GM10266 (cell line): ENCODE results near the gene ATP8B4.
A peak's percentile ranks its signal among the peaks of the same experiment; 100 is the strongest.
"Not testable (repeated sequence)": the region's sequence is repeated elsewhere in the genome, so short reads cannot be mapped to it uniquely, and the experiment has no call there.

Experiments
- DNase-seq: peaks from one replicate; pipeline ENCODE4 v3.0.0; 2012; ENCODE audit errors: extremely low spot score
- CTCF ChIP-seq: IDR thresholded peaks from 2 replicates; pipeline ENCODE4 v1.5.1; 2012; ENCODE audit warnings: mild to moderate bottlenecking, low read depth; ENCODE audit not compliant: control insufficient read depth, insufficient read depth; ENCODE audit errors: missing control alignments

ATP8B4 gene

GRCh38 chr15:50162969-50163718, 44.1 kb upstream of the ATP8B4 start:
- DNase-seq, result no peak
- TF ChIP-seq CTCF, result no peak

- not testable (repeated sequence) for DNase-seq
Observed at GRCh38 chr15:50158236-50158635, 39.2 kb upstream of the ATP8B4 start.

- no peak for DNase-seq
- no peak for TF ChIP-seq CTCF
Observed at GRCh38 chr15:50151476-50151875, 32.4 kb upstream of the ATP8B4 start.

GRCh38 chr15:50150851-50151250, 31.8 kb upstream of the ATP8B4 start:
- no peak for TF ChIP-seq CTCF
- DNase-seq, result no peak

GRCh38 chr15:50150349-50150748, 31.3 kb upstream of the ATP8B4 start:
- DNase-seq, result no peak
- no peak for TF ChIP-seq CTCF

GRCh38 chr15:50149090-50149489, 30.1 kb upstream of the ATP8B4 start:
- DNase-seq, result no peak
- no peak for TF ChIP-seq CTCF

GRCh38 chr15:50148362-50148963, 29.4 kb upstream of the ATP8B4 start:
- no peak for DNase-seq
- TF ChIP-seq CTCF, result peak; percentile 45
